Hepatocyte (in vitro differentiated cells): ENCODE data around the gene SLC25A14.

ENCODE experiments used
- EZH2 ChIP-seq: fragments of 200-600 bp; sonication (generic); IDR thresholded peaks from 2 replicates; pipeline ENCODE4 v1.6.1; 2016; ENCODE audit warnings: antibody characterized with exemption, mild to moderate bottlenecking, borderline replicate concordance
- TF ChIP-seq, protein P1 (sequence below): fragments of 200-600 bp; sonication (generic); IDR thresholded peaks from 2 replicates; pipeline ENCODE4 v1.5.1; 2016; ENCODE audit warnings: antibody characterized with exemption, mild to moderate bottlenecking; ENCODE audit not compliant: poor library complexity

DNA sequence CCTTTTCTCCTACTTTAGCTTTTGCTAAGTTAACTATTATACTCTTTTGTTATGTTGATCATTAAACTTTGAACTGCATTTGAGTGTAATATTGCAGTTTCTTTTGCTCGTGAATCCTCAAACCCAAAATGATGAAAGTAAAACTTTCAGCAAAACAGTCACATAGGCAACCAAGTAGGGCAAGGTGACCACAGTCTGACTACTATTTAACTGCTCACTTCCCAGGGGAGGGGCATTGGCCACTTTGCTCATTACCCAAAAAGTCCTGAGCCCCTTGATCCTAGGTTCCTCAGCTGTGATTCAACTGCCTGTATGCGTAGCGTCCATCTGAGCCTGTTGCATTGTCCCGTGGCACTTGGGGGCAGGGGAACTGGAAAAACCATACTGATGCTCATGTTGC is 79.0 kb downstream of the SLC25A14 start:
- TF ChIP-seq, protein P1, sequence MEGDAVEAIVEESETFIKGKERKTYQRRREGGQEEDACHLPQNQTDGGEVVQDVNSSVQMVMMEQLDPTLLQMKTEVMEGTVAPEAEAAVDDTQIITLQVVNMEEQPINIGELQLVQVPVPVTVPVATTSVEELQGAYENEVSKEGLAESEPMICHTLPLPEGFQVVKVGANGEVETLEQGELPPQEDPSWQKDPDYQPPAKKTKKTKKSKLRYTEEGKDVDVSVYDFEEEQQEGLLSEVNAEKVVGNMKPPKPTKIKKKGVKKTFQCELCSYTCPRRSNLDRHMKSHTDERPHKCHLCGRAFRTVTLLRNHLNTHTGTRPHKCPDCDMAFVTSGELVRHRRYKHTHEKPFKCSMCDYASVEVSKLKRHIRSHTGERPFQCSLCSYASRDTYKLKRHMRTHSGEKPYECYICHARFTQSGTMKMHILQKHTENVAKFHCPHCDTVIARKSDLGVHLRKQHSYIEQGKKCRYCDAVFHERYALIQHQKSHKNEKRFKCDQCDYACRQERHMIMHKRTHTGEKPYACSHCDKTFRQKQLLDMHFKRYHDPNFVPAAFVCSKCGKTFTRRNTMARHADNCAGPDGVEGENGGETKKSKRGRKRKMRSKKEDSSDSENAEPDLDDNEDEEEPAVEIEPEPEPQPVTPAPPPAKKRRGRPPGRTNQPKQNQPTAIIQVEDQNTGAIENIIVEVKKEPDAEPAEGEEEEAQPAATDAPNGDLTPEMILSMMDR: no peak
- TF ChIP-seq EZH2: no peak
